Vagina (tissue), 2 donors: ENCODE data around the gene BIRC6.

Experiments used
- CTCF ChIP-seq, 3 experiments: fragments of 450-650 bp in 2 of 3; fragments of 200-600 bp in 1 of 3; sonication (generic) in 1 of 3; IDR thresholded peaks; one replicate each; pipeline ENCODE4 v1.5.1; 2017 to 2019; ENCODE audit warnings: antibody characterized with exemption in 3 of 3, mild to moderate bottlenecking in 2 of 3, moderate library complexity in 2 of 3
- POLR2A ChIP-seq, 2 donors: fragments of 450-650 bp; IDR thresholded peaks; one replicate each; pipeline ENCODE4 v1.6.1; 2017; ENCODE audit warnings: antibody characterized with exemption in 2 of 2, mild to moderate bottlenecking in 2 of 2, moderate library complexity in 2 of 2
- POLR2AphosphoS5 ChIP-seq, 2 donors: sonication (generic); formaldehyde crosslinking; IDR thresholded peaks; one replicate each; pipeline ENCODE4 v1.9.0; 2017; ENCODE audit warnings: antibody characterized with exemption in 2 of 2, mild to moderate bottlenecking in 2 of 2, low read depth in 1 of 2; ENCODE audit not compliant: insufficient read depth in 1 of 2

- no peak for TF ChIP-seq CTCF (IDR thresholded peaks at IDR 0.05)
- TF ChIP-seq POLR2AphosphoS5 (IDR thresholded peaks at IDR 0.05; ENCODE audit: insufficient read depth in 1 of 2, low read depth in 1 of 2): no peak
- no peak for TF ChIP-seq POLR2A (IDR thresholded peaks at IDR 0.05)
Measured at GRCh38 chr2:32472605-32473004, 115.8 kb downstream of the BIRC6 start.
